ENCODE data around the gene TADA2B. TPM values are rescaled to one million over a fixed set of nuclear protein-coding genes. Genes with fewer than 3 reads are reported as not detected.

The TADA2B gene
- total RNA-seq, 2 donors from 2014 or later = 21.5 to 24.2 TPM

DNA sequence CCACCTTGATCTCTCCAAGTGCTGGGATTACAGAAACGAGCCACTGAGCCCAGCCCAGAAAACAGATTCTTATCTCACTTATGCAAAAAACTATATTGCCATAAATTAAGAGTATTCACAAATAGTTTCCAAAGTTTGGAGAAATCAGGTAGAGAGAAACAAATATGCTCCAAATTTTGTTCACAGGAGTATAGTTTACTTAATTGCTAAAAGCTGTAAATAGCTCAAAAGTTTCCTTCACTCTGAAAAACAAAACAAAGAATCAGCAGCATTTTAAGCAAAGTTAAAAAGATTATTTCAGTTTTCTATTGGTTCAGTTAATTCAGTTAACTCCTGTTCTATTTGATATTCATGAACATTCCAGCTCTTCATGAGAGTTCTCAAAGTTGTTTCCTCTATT is 43.2 kb downstream of the TADA2B start:
- no peaks in the 10 kb centered on the region for H3K27me3 ChIP-seq (replicated peaks; ENCODE audit: insufficient read depth)
- peaks cover 3 to 12% of the 10 kb centered on the region in 2 donors for H3K4me1 ChIP-seq (ENCODE audit: control insufficient read depth in 1 of 2, low read depth in 2 of 2)
- no peak overlapping the region for H3K27ac ChIP-seq
- no peaks in the 10 kb centered on the region for H3K9me3 ChIP-seq
- TF ChIP-seq, protein P1, sequence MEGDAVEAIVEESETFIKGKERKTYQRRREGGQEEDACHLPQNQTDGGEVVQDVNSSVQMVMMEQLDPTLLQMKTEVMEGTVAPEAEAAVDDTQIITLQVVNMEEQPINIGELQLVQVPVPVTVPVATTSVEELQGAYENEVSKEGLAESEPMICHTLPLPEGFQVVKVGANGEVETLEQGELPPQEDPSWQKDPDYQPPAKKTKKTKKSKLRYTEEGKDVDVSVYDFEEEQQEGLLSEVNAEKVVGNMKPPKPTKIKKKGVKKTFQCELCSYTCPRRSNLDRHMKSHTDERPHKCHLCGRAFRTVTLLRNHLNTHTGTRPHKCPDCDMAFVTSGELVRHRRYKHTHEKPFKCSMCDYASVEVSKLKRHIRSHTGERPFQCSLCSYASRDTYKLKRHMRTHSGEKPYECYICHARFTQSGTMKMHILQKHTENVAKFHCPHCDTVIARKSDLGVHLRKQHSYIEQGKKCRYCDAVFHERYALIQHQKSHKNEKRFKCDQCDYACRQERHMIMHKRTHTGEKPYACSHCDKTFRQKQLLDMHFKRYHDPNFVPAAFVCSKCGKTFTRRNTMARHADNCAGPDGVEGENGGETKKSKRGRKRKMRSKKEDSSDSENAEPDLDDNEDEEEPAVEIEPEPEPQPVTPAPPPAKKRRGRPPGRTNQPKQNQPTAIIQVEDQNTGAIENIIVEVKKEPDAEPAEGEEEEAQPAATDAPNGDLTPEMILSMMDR (IDR thresholded peaks at IDR 0.05) = no peak
- no peak overlapping the region for H3K4me3 ChIP-seq
- ATAC-seq (ENCODE audit: insufficient number of reproducible peaks, low FRiP score, low read depth) (no peak), DNase-seq (ENCODE audit: low spot score) (no peak)
- no peaks in the 10 kb centered on the region for H3K36me3 ChIP-seq

DNA sequence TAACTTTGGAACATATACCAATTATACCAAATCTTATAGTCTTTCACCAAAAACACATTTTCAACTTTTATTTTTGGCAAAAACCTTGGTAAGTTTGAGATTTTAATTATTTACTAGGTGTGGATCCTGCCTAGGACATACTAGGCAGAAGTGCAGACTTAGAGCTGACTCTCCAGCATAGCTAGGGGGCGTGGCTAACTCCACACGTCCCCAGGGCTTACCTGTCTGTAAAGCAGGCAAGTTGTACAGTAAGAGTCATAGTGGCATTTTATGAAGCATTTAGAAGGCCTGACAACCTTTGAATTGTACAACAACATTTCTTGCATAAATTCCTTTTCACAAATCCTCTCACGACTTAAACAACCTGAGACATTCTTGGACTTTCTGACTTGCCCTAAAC is 43.9 kb downstream of the TADA2B start:
- Histone ChIP-seq H3K27me3 (replicated peaks; ENCODE audit: insufficient read depth) (no peaks in the 10 kb centered on the region), H3K36me3 (no peaks in the 10 kb centered on the region), H3K9me3 (no peaks in the 10 kb centered on the region), H3K4me1 (ENCODE audit: control insufficient read depth in 1 of 2, low read depth in 2 of 2) (peaks cover 3 to 12% of the 10 kb centered on the region in 2 donors), H3K4me3 (no peak overlapping the region), H3K27ac (no peak overlapping the region)
- ATAC-seq (ENCODE audit: insufficient number of reproducible peaks, low FRiP score, low read depth) (no peak), DNase-seq (ENCODE audit: low spot score) (no peak)
- TF ChIP-seq, protein P1 (IDR thresholded peaks at IDR 0.05) = no peak

DNA sequence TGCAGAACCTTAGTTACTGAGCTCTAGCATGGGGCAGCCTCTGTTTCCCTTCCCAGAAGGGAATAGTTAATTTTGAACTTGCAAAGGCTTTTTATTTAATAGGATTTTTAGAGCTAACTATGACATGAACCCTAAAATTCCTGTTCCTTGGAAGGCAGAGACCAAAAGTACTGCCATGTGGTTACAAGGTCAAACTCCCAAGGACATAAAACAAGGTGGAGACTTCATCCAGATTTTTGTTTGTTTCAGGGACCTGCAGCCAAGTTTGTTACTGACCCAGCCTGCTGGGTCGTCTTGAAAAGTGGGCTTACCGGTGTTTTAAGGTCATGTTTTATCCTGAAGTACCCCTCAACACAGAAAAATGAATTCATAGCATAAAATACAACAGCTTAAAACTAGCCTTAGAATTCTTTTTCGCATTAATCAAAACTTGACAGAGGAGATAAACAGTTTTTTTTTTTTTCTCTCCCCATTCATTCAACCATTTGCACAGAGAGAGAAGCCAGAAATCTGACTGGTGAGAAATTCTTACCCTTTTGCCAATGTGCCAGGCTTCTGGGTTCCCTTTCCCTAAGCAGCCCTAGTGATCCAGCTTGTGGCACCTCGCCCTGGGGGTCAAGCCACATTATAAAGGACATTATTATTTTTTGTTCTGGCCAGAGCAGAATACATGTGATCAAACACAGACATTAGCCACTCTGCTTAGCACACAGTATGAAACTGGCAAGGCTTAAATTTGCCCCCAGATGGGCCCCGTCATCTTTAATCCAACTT is 46.2 kb downstream of the TADA2B start:
- H3K4me1 ChIP-seq (ENCODE audit: control insufficient read depth in 1 of 2, low read depth in 2 of 2) = peaks cover 3 to 12% of the 10 kb centered on the region in 2 donors
- H3K27ac ChIP-seq = no peak overlapping the region
- H3K27me3 ChIP-seq (replicated peaks; ENCODE audit: insufficient read depth) = no peaks in the 10 kb centered on the region
- H3K4me3 ChIP-seq = no peak overlapping the region
- no peaks in the 10 kb centered on the region for H3K9me3 ChIP-seq
- TF ChIP-seq, protein P1 (IDR thresholded peaks at IDR 0.05) = no peak
- H3K36me3 ChIP-seq = no peaks in the 10 kb centered on the region
- ATAC-seq (ENCODE audit: insufficient number of reproducible peaks, low FRiP score, low read depth) (no peak), DNase-seq (ENCODE audit: low spot score) (no peak)

DNA sequence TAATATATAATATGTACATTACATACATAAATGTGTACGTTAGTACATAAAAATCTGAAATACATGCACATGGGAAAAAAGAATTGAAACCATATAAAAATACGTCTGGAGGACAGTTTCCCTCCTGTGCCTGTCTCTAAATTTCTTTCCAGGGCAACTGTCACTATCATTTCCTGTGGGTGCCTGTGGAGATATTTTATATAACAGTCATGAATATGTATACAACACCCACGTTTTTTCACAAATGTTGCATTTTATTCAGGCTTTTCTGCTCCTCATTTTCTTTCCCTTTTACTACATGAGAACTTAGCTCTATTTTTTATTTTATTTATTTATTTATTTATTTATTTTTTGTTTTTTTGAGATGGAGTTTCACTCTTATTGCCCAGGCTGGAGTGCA is 48.9 kb downstream of the TADA2B start:
- Histone ChIP-seq H3K27me3 (replicated peaks; ENCODE audit: insufficient read depth) (no peaks in the 10 kb centered on the region), H3K4me3 (no peak overlapping the region), H3K9me3 (no peaks in the 10 kb centered on the region), H3K27ac (no peak overlapping the region), H3K4me1 (ENCODE audit: control insufficient read depth in 1 of 2, low read depth in 2 of 2) (peaks cover 3 to 12% of the 10 kb centered on the region in 2 donors), H3K36me3 (no peaks in the 10 kb centered on the region)
- TF ChIP-seq, protein P1 (IDR thresholded peaks at IDR 0.05) = no peak
- no peak for DNase-seq (ENCODE audit: low spot score)
- no peak for ATAC-seq (ENCODE audit: insufficient number of reproducible peaks, low FRiP score, low read depth)

DNA sequence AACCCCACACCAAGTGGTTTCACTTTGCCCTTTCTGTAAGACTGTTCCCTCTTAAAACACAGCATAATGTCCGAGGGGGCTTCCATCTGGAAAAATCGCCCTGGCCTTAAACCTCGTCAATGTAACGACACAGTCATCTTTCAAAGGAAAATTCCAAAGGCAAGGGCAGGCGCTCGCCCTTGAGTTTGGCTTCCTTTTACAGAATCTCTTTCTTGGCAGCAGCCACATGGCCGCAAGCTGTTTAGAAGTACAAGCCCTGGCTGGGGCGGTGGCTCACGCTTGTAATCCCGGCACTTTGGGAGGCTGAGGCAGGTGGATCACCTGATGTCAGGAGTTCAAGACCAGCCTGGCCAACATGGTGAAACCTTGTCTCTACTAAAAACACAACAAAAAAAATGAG is 51.7 kb downstream of the TADA2B start:
- H3K4me1 ChIP-seq (ENCODE audit: control insufficient read depth in 1 of 2, low read depth in 2 of 2) = peaks cover 0 to 2% of the 10 kb centered on the region in 2 donors
- TF ChIP-seq, protein P1 (IDR thresholded peaks at IDR 0.05) = no peak
- no peak for ATAC-seq (ENCODE audit: insufficient number of reproducible peaks, low FRiP score, low read depth)
- no peak overlapping the region for H3K27ac ChIP-seq
- H3K9me3 ChIP-seq = no peaks in the 10 kb centered on the region
- no peaks in the 10 kb centered on the region for H3K36me3 ChIP-seq
- H3K27me3 ChIP-seq (replicated peaks; ENCODE audit: insufficient read depth) = no peaks in the 10 kb centered on the region
- H3K4me3 ChIP-seq = no peak overlapping the region
- no peak for DNase-seq (ENCODE audit: low spot score)

Measured in thoracic aorta (tissue), 2 donors.